Measurements from ENCODE around the gene ATP9A. TPM values are rescaled to one million over a fixed set of nuclear protein-coding genes. Genes with fewer than 3 reads are reported as not detected.
A peak's percentile ranks its signal among the peaks of the same experiment; 100 is the strongest.

ATP9A gene
- total RNA-seq, 1 donor from 2014 or later: 32.1 TPM

DNA sequence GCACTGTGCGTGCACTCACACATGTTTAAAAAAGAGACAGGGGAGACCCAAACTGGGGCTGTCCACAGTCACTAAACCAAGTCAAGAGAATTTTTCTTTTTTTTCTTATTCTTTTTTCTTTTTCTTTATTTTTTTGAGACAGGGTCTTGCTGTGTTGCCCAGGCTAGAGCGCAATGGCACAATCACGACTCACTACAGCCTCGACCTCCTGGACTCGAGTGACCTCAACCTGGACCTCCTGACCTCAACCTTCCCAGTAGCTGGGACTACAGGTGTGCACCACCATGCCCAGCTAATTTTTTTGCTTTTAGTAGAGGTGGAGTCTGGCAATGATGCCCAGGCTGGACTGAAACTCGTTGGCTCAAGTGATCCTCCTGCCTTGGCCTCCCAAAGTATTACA is 136.2 kb downstream of the ATP9A start:
- DNase-seq (no peak), ATAC-seq (no peak)
- Histone ChIP-seq H3K36me3 (no peaks in the 10 kb centered on the region), H3K4me1 (peaks cover 24% of the 10 kb centered on the region), H3K9me3 (no peaks in the 10 kb centered on the region), H3K27me3 (no peaks in the 10 kb centered on the region), H3K4me3 (no peak overlapping the region), H3K27ac (peak overlapping the region; percentile 72)
- TF ChIP-seq, protein P1, sequence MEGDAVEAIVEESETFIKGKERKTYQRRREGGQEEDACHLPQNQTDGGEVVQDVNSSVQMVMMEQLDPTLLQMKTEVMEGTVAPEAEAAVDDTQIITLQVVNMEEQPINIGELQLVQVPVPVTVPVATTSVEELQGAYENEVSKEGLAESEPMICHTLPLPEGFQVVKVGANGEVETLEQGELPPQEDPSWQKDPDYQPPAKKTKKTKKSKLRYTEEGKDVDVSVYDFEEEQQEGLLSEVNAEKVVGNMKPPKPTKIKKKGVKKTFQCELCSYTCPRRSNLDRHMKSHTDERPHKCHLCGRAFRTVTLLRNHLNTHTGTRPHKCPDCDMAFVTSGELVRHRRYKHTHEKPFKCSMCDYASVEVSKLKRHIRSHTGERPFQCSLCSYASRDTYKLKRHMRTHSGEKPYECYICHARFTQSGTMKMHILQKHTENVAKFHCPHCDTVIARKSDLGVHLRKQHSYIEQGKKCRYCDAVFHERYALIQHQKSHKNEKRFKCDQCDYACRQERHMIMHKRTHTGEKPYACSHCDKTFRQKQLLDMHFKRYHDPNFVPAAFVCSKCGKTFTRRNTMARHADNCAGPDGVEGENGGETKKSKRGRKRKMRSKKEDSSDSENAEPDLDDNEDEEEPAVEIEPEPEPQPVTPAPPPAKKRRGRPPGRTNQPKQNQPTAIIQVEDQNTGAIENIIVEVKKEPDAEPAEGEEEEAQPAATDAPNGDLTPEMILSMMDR (IDR thresholded peaks at IDR 0.05): no peak
- intact Hi-C loops (cut with DNase I): no loop called here

DNA sequence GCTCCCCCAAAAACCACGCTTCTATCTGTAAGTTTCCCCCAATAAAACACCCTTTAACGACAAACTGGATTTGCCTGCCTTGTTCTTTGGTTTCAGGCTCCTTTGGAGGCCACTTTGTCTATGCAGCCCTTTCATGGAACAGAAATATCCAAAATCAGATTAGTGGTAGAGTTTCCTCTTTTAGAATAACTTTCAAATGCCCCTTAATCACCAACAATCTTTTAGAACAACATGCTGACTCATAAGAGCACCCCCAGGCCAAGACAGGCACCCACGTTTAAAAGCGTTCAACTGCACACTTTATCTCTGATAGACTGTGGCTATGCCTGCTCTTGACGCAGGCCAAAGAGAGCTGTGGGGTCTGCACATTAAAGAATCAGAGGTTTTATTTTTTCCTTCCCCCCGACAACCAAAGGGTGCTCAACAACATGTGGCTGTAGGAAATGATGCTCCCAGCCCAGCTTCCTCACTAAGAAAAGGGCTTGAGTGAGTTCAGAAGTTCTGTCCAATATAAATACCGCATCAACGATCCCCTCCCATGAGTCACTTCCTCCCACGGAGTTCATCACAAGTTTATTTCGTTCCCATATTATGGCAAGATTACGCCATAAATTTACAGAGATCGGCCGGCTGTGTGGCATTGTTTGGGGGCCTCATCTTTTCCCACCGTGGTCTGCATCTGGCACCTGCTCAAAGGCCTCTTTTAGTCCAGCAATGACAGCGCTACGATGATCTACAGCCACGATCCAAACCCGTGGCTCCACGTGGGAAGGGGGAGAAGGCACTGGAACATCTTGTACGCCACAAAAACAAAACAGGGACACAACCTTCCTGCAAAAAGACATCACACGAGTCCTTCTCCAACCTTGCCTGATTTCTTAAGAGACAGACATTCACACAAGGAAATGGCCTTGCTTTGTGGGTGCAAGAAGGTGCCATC is 136.9 kb downstream of the ATP9A start:
- no peaks in the 10 kb centered on the region for H3K36me3 ChIP-seq
- no peaks in the 10 kb centered on the region for H3K9me3 ChIP-seq
- DNase-seq: no peak
- intact Hi-C loops (cut with DNase I): no loop called here
- TF ChIP-seq, protein P1 (IDR thresholded peaks at IDR 0.05): no peak
- H3K4me1 ChIP-seq: peaks cover 24% of the 10 kb centered on the region
- ATAC-seq: peak; percentile 80
- peak overlapping the region; percentile 72 for H3K27ac ChIP-seq
- H3K4me3 ChIP-seq: no peak overlapping the region
- H3K27me3 ChIP-seq: no peaks in the 10 kb centered on the region

GRCh38 chr20:51629399-51630058 is 138.7 kb downstream of the ATP9A start:
- no peak overlapping the region for H3K4me3 ChIP-seq
- no peak overlapping the region for H3K27ac ChIP-seq
- H3K27me3 ChIP-seq: no peaks in the 10 kb centered on the region
- ATAC-seq: no peak
- TF ChIP-seq, protein P1 (IDR thresholded peaks at IDR 0.05): no peak
- DNase-seq: no peak
- H3K4me1 ChIP-seq: peaks cover 24% of the 10 kb centered on the region
- H3K9me3 ChIP-seq: no peaks in the 10 kb centered on the region
- H3K36me3 ChIP-seq: no peaks in the 10 kb centered on the region
- intact Hi-C loops (cut with DNase I): no loop called here

DNA sequence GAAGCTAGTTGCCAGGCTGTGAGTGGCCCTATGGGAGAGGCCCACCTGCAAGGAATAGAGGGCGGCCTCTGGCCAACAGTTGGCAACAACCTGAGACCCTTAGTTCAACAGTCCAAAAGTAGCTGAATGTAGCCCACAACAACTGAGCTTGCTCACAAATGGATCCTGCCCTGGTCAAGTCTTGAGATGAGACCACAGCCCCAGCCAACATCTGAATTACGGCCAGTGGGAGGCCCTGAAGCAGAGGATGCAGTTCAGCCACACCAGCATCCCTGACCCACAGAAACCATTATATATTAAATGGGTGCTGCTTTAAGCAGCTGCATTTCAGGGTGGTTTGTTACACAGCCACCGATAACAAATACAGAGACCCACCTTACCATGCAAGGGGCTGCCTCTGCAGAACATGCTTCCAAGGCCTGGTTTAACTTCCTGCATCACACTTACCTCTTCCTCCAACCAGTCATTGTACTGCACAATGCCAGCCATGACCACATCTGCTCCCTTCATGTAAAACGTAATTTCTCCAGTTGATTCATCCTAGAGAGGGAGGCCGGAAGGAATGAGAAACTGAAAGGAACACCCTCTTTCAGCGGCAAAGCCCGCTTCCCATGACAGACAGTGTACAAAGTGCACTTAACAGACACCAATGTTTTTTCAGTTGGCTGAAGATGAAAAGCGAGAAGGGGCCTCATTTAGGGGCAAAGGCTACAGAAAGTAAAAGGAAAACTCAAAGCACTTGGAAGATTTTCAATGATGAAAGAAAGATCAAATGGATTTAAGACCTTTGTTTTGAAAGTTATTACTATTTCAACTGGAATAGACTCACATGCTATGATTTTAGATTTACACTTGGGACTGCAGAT is 139.4 kb downstream of the ATP9A start:
- H3K27me3 ChIP-seq: no peaks in the 10 kb centered on the region
- H3K9me3 ChIP-seq: no peaks in the 10 kb centered on the region
- intact Hi-C loops (cut with DNase I): no loop called here
- no peak for ATAC-seq
- H3K4me3 ChIP-seq: no peak overlapping the region
- no peak for DNase-seq
- H3K36me3 ChIP-seq: no peaks in the 10 kb centered on the region
- TF ChIP-seq, protein P1 (IDR thresholded peaks at IDR 0.05): no peak
- H3K4me1 ChIP-seq: peaks cover 24% of the 10 kb centered on the region
- no peak overlapping the region for H3K27ac ChIP-seq

- peaks cover 24% of the 10 kb centered on the region for H3K4me1 ChIP-seq
- H3K36me3 ChIP-seq: no peaks in the 10 kb centered on the region
- intact Hi-C loops (cut with DNase I): no loop called here
- no peaks in the 10 kb centered on the region for H3K9me3 ChIP-seq
- ATAC-seq (no peak), DNase-seq (no peak)
- no peak overlapping the region for H3K4me3 ChIP-seq
- no peak overlapping the region for H3K27ac ChIP-seq
- TF ChIP-seq, protein P1 (IDR thresholded peaks at IDR 0.05): no peak
- H3K27me3 ChIP-seq: no peaks in the 10 kb centered on the region
Measured at GRCh38 chr20:51627586-51627985, 140.6 kb downstream of the ATP9A start.
